OCI-LY3 (cell line): ENCODE measurements around the gene DAGLA.

ENCODE experiments used
- H2AFZ ChIP-seq: fragments of 200-600, 300-600 bp; shearing (Covaris generic); 2 replicates; pipeline ENCODE4 v1.6.0; 2014; ENCODE audit warnings: antibody characterized with exemption, low read depth, low read length
- H3K27ac ChIP-seq: fragments of 200-600, 300-600 bp; sonication (generic); 2 replicates; pipeline ENCODE4 v1.5.1; 2014; ENCODE audit warnings: mild to moderate bottlenecking, low read length, moderate library complexity, mixed read lengths
- H3K27me3 ChIP-seq: fragments of 200-600, 300-600 bp; sonication (generic); 2 replicates; pipeline ENCODE4 v1.6.1; 2014; ENCODE audit warnings: low read depth, low read length, mixed read lengths
- H3K36me3 ChIP-seq: fragments of 200-600, 300-600 bp; sonication (generic); replicated peaks from 2 replicates; pipeline ENCODE3; 2014; ENCODE audit warnings: low read depth, low read length, mixed read lengths
- H3K4me1 ChIP-seq: fragments of 300-600, 200-600 bp; sonication (generic); 2 replicates; pipeline ENCODE4 v1.6.1; 2014; ENCODE audit warnings: low read length, mixed read lengths
- H3K4me2 ChIP-seq: fragments of 200-600, 300-600 bp; sonication (generic); 2 replicates; pipeline ENCODE4 v1.6.1; 2014; ENCODE audit warnings: low read length, mixed read lengths
- H3K4me3 ChIP-seq: fragments of 300-600, 200-600 bp; sonication (generic); 2 replicates; pipeline ENCODE4 v1.5.1; 2014; ENCODE audit warnings: antibody characterized with exemption, mild to moderate bottlenecking, low read length, moderate library complexity
- H3K79me2 ChIP-seq: fragments of 300-600, 200-600 bp; shearing (Covaris generic); 2 replicates; pipeline ENCODE4 v1.6.1; 2014; ENCODE audit warnings: mild to moderate bottlenecking, low read length, mixed read lengths
- H3K9ac ChIP-seq: fragments of 300-600, 200-600 bp; shearing (Covaris generic); 2 replicates; pipeline ENCODE4 v1.6.0; 2014; ENCODE audit warnings: mild to moderate bottlenecking, low read length, moderate library complexity
- H3K9me3 ChIP-seq: fragments of 200-600, 300-600 bp; shearing (Covaris generic); 2 replicates; pipeline ENCODE4 v1.6.1; 2014; ENCODE audit warnings: low read length, mixed read lengths; ENCODE audit not compliant: insufficient read depth
- H4K20me1 ChIP-seq: fragments of 200-600, 300-600 bp; sonication (generic); 2 replicates; pipeline ENCODE4 v1.6.1; 2016; ENCODE audit warnings: low read length, mixed read lengths; ENCODE audit not compliant: insufficient read depth
- CTCF ChIP-seq: fragments of 200-600, 300-600 bp; sonication (generic); IDR thresholded peaks from 2 replicates; pipeline ENCODE4 v1.5.1; 2014; ENCODE audit warnings: antibody characterized with exemption, low read length, low read depth
- EZH2phosphoT487 ChIP-seq: fragments of 200-600 bp; shearing (Covaris generic); IDR thresholded peaks from 2 replicates; pipeline ENCODE4 v1.6.1; 2018; ENCODE audit warnings: antibody characterized with exemption, mixed run types, low read depth

DAGLA gene

GRCh38 chr11:61712314-61712713 lies 32.1 kb downstream of the DAGLA start:
- peaks cover 17% of the 10 kb centered on the region; the same call in 1 of the 2 replicates for H3K27me3 ChIP-seq
- no peak overlapping the region for H3K4me3 ChIP-seq
- no peak overlapping the region for H3K9ac ChIP-seq
- H3K79me2 ChIP-seq, result no peaks in the 10 kb centered on the region
- H3K9me3 ChIP-seq, result no peaks in the 10 kb centered on the region
- no peaks in the 10 kb centered on the region for H3K4me1 ChIP-seq
- no peak for TF ChIP-seq CTCF
- H3K27ac ChIP-seq, result no peak overlapping the region
- H2AFZ ChIP-seq, result no peak overlapping the region
- no peaks in the 10 kb centered on the region for H4K20me1 ChIP-seq
- no peak overlapping the region for H3K4me2 ChIP-seq
- H3K36me3 ChIP-seq, result no peaks in the 10 kb centered on the region

- Histone ChIP-seq H3K4me3 (no peak overlapping the region), H3K36me3 (no peaks in the 10 kb centered on the region), H3K9me3 (no peaks in the 10 kb centered on the region), H2AFZ (no peak overlapping the region), H3K4me2 (no peak overlapping the region), H4K20me1 (no peaks in the 10 kb centered on the region), H3K27me3 (peaks cover 17% of the 10 kb centered on the region; the same call in 1 of the 2 replicates), H3K9ac (no peak overlapping the region), H3K4me1 (no peaks in the 10 kb centered on the region), H3K27ac (no peak overlapping the region), H3K79me2 (no peaks in the 10 kb centered on the region)
- no peak for TF ChIP-seq CTCF
- no peak for TF ChIP-seq EZH2phosphoT487
These were observed 32.7 kb downstream of the DAGLA start for GRCh38 chr11:61712846-61713245.

GRCh38 chr11:61713464-61713863 lies 33.3 kb downstream of the DAGLA start:
- no peak for TF ChIP-seq EZH2phosphoT487
- TF ChIP-seq CTCF, result no peak
- Histone ChIP-seq H2AFZ (no peak overlapping the region), H3K79me2 (no peaks in the 10 kb centered on the region), H3K4me2 (no peak overlapping the region), H4K20me1 (no peaks in the 10 kb centered on the region), H3K9me3 (no peaks in the 10 kb centered on the region), H3K36me3 (no peaks in the 10 kb centered on the region), H3K27ac (no peak overlapping the region), H3K9ac (no peak overlapping the region), H3K27me3 (peaks cover 17% of the 10 kb centered on the region; the same call in 1 of the 2 replicates), H3K4me3 (no peak overlapping the region), H3K4me1 (no peaks in the 10 kb centered on the region)

GRCh38 chr11:61713906-61714305 lies 33.7 kb downstream of the DAGLA start:
- Histone ChIP-seq H3K9me3 (no peaks in the 10 kb centered on the region), H3K4me1 (no peaks in the 10 kb centered on the region), H2AFZ (no peak overlapping the region), H3K36me3 (no peaks in the 10 kb centered on the region), H3K4me2 (no peak overlapping the region), H4K20me1 (no peaks in the 10 kb centered on the region), H3K79me2 (no peaks in the 10 kb centered on the region), H3K27ac (no peak overlapping the region), H3K27me3 (peaks cover 17% of the 10 kb centered on the region; the same call in 1 of the 2 replicates), H3K4me3 (no peak overlapping the region), H3K9ac (no peak overlapping the region)
- no peak for TF ChIP-seq EZH2phosphoT487
- no peak for TF ChIP-seq CTCF
